ENCODE data around the gene TBCE.
"Not testable (repeated sequence)": the region's sequence is repeated elsewhere in the genome, so short reads cannot be mapped to it uniquely, and the experiment has no call there.

- TF ChIP-seq CTCF, POLR2AphosphoS5 (IDR thresholded peaks at IDR 0.05): not testable (repeated sequence)
Observed at GRCh38 chr1:235378134-235378735, 11.0 kb downstream of the TBCE start.
